Glomerular visceral epithelial cell (primary cell): ENCODE results near the gene SLC25A21.
"Not testable (repeated sequence)": the region's sequence is repeated elsewhere in the genome, so short reads cannot be mapped to it uniquely, and the experiment has no call there.

Experiments used
- DNase-seq: peaks from one replicate; pipeline ENCODE4 v3.0.0-alpha.2; 2016; ENCODE audit errors: extremely low spot score

Gene SLC25A21

DNA sequence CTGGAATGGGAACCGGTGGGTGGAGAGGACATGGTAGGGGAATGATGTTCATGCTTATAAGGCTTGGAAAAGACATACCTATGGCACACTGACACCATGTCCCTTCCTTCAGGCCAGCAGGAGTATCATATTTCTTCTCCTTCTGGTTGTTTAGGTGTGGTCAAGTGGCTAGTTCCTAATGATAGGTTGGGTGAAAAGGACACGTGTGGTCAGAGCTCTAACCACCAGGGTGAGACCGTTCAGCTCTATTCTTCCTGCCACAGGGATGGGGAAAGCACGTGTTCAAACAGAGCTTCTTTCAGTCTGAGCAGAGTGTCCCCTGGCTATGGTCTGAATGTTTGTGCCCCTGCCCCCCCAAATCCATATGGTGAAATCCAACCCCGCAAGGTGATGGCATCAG, 301.6 kb downstream of the SLC25A21 start:
- DNase-seq = no peak

- DNase-seq = no peak
Observed at GRCh38 chr14:36869125-36869524, 303.3 kb downstream of the SLC25A21 start.

DNA sequence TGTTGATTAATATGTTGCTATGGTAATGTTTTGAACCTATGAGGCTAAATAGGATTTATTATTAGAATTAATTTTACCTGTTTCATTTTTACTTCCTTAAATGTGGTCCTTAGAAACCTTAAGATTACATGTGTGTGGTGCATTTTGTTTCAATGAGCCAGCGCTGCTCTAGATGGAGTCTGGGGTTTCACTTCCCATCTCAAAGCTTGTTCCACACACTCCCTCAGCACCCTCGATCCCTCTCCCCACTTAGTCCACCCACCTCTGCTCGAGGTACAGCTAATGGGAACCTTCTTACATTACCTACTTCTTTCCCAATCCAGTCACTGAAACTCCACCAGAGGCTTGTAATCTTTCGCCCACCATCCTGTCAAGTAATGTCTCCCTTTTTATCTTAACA, 305.5 kb downstream of the SLC25A21 start:
- DNase-seq = no peak

DNA sequence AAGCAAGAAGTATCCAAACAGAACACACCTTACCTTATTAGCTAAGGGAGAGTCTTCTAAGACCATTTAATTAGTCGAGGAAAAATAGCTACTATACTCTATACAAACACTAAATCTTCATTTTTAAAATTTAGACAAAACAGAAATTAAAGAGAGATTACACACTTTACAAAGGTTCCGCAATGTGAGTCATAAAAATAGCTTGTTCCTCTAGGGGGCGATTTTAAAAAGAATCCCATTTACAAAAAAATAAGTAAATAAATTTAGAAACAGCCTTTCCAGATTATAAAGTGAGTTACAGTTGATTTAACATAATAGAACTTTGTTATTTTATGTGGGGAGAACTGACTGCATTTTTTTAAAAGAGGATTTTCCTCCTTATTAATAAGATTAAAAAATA, 309.1 kb downstream of the SLC25A21 start:
- no peak for DNase-seq

- not testable (repeated sequence) for DNase-seq
Observed at GRCh38 chr14:36862237-36862636, 310.2 kb downstream of the SLC25A21 start.

- DNase-seq = no peak
Observed at GRCh38 chr14:36860831-36861230, 311.6 kb downstream of the SLC25A21 start.

DNA sequence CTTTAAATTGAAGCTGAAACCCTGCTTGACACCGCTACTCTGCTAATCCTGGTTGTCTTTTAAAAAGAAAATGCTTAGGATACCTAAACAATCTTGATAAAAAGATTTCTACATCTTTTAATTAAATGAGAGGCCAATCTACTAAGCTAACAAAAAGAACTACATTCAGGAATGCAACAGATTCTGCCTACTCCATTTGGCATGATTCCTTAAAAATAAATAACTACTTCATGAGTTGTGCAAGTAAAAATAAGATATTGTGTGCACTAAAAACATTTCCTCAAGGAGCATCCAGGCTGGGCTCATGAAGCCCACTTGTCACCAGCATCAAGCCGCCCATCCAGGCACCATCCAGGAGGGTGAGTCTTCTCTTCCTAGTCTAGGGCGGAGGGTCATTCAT, 313.3 kb downstream of the SLC25A21 start:
- DNase-seq = no peak

DNA sequence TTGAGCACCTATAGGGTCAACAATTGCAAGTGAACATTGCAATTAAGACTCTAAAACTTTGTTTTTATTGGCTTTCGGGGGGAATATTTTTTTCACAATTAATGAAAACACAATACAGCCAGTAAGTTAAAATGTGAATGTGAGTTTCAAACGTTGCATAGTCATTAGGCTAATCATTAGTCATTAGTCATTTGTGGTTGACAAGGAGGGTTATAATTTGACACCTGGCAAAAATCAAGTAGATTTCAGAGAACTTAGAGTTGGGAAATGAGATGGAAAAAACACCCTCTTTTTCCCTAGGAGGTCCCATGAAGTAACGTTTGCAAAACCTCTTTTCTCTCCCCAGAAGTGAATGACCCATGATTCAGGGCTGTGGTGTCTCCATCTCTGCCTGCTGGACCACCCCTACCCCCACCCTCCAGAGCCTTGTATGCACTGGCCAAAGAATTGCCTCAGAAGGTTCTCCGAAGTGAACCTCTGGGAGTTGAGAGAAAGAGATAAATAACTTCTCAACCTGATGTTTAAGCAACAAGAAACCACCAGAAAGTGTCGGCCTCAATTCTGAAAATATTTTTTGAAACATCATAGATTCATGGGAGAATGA, 314.5 kb downstream of the SLC25A21 start:
- DNase-seq = no peak

GRCh38 chr14:36857136-36857535, 315.3 kb downstream of the SLC25A21 start:
- no peak for DNase-seq

- DNase-seq = no peak
Observed at GRCh38 chr14:36856095-36856878, 316.1 kb downstream of the SLC25A21 start.

- DNase-seq = no peak
Observed at GRCh38 chr14:36855396-36855795, 317.0 kb downstream of the SLC25A21 start.

- DNase-seq = no peak
Observed at GRCh38 chr14:36852981-36853691, 319.3 kb downstream of the SLC25A21 start.

- DNase-seq = no peak
Observed at GRCh38 chr14:36848213-36848612, 324.2 kb downstream of the SLC25A21 start.

- DNase-seq = no peak
Observed at GRCh38 chr14:36847366-36847765, 325.0 kb downstream of the SLC25A21 start.

GRCh38 chr14:36845356-36846012, 326.9 kb downstream of the SLC25A21 start:
- no peak for DNase-seq

DNA sequence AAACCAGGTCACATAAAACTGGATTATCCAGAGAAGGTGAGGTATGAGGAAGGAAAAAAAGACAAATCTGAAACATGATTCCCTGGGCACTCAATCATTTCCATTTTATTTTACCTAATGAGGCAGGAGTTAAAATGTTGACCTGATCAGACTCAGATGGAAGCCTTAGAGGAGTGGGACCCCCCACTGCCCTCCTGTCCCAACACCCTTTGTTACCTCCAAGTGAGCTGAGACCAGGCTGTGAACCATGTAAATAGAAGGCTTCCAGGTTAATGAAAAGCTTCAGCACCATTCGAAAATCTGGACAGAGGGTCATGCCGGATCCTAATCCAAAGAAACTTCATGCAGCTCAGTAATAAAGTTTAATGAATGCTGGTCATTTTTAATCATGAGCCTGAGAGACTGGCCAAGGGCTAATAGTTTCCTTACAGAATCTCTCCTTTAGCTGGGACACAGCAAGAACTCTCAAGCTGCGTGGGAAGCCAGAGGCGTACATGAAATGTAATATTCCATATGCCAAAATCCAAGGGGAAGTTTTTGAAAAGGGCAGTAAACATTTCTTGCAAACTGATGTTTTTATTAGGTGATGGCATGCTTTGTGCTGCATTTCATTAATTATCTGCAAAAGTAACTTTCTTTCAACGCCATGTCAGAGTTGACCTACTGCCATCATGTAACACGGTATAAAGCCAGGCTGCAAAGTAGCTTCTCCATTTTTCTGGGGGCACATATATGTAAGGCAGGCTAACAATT, 327.8 kb downstream of the SLC25A21 start:
- DNase-seq = no peak

DNA sequence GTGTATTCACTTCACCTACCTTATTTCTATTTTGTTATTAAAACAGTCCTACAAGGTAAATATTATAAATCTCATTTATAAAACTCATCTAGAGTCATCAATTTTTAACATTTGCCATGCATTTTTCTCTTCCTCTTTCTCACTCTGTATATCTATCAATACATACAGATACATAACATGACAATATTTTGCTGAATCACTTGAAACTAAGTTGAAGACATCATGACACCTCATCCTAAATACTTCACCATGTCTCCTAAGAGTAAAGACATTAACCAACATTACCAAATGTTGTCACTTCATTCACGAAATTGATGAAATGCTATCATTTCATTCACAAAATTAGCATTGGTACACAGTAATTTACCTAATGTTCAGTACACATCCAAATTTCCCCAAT, 329.0 kb downstream of the SLC25A21 start:
- DNase-seq = no peak

GRCh38 chr14:36835128-36835527, 337.3 kb downstream of the SLC25A21 start:
- DNase-seq = no peak

- DNase-seq = no peak
Observed at GRCh38 chr14:36834293-36834692, 338.1 kb downstream of the SLC25A21 start.

DNA sequence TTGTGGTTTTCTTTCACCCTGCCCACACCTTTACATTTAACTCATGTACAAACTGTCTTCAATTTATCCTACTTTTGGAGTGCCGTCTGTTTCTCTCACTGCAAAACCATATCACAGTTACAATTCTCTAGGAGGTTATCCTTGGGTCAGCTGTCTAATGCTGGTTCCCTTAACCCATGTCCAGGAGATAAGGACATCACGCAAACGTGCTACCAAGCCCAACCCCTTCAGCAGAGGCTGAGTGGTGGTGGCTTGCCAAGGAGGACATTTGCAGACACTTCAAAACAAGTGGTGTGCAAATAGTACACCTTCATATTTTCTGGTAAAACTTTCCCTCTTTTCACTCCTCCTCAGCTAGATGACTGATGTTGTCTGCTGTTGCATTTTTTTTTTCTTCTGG, 342.9 kb downstream of the SLC25A21 start:
- no peak for DNase-seq

DNA sequence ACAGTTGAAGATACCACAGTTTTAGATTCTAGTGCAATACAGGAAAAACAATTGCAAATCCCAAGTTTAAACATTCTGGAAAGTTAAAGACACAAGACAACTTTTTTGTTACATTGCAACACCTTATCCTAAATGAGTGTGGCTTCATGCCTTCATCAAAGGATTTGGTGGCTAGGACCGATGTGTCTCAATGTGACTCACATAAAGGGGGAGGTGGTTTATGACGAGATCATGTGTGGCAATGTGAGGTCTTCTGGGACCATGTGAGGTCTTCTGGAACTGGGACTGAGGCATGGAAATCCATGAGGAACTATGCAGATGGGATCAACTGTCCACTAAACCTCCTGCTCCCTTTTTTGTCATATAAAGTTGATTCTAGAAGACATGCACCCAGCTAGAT, 344.5 kb downstream of the SLC25A21 start:
- no peak for DNase-seq

GRCh38 chr14:36826614-36827013, 345.8 kb downstream of the SLC25A21 start:
- DNase-seq = no peak
